HepG2 (cell line): ENCODE measurements around the gene CATSPERB. TPM values are rescaled to one million over a fixed set of nuclear protein-coding genes. Genes with fewer than 3 reads are reported as not detected.

Experiments
- ATAC-seq: fragments of 200-7000 bp; cut with Tn5 transposase; 3 replicates; pipeline ENCODE4 v1.9.1; 2020; ENCODE audit warnings: mild to moderate bottlenecking, moderate library complexity
- BruUV-seq: library from RNA; stranded (reverse); fragments of 400-500 nt; replicated peaks from 2 replicates; lab custom pipeline; 2021; lab: Mats Ljungman, UMichigan
- CTCF ChIA-PET: fragments of 300-600 bp; formaldehyde crosslinking; extraction: SDS; loops from one replicate; lab custom pipeline; 2021; ENCODE audit warnings: low total read pairs, inconsistent platforms, low intra/inter-chr PET ratio; lab: Yijun Ruan, JAX
- POLR2A ChIA-PET: fragments of 350-600 bp; sonication (Branson Sonifier 250); formaldehyde crosslinking; loops from one replicate; lab custom pipeline; 2020; ENCODE audit warnings: antibody characterized with exemption, inconsistent platforms; lab: Yijun Ruan, JAX
- DNase-seq: peaks from one replicate; pipeline ENCODE4 v3.0.0-alpha.2; 2015; ENCODE audit warnings: low spot score
- FAIRE-seq: peaks from 3 replicates; lab custom pipeline; 2011; peaks lifted over from hg19 to GRCh38; lab: Jason Lieb, UNC
- H2AFZ ChIP-seq: one replicate; pipeline ENCODE4 v1.6.1; 2011; ENCODE audit warnings: low read length, inconsistent platforms
- H3K27ac ChIP-seq: fragments of 300-600 bp; 3 replicates; pipeline ENCODE4 v1.8.0; 2011; ENCODE audit warnings: mixed run types, mild to moderate bottlenecking, mixed read lengths, low read length, inconsistent platforms; ENCODE audit not compliant: insufficient read depth; ENCODE audit errors: extremely low read length
- H3K27me3 ChIP-seq, 2 experiments: fragments of 200-600 bp in 1 of 2; 2 replicates in 1 of 2; 3 replicates in 1 of 2; pipeline versions ENCODE4 v1.6.0 to v1.8.0; 2011; ENCODE audit warnings: low read length in 2 of 2, mild to moderate bottlenecking in 2 of 2, moderate library complexity in 2 of 2, inconsistent platforms in 1 of 2; ENCODE audit not compliant: insufficient read depth in 2 of 2, control insufficient read depth in 1 of 2
- H3K36me3 ChIP-seq, 2 experiments: fragments of 200-600 bp in 1 of 2; replicated peaks in 1 of 2; 2 replicates in 1 of 2; 3 replicates in 1 of 2; pipeline versions ENCODE4 v1.5.1 to v1.8.0; 2011; ENCODE audit warnings: low read length in 2 of 2, inconsistent platforms in 1 of 2; ENCODE audit not compliant: insufficient read depth in 2 of 2, control insufficient read depth in 1 of 2
- H3K4me1 ChIP-seq: 2 replicates; pipeline ENCODE4 v1.5.1; 2012; ENCODE audit warnings: low read length, inconsistent platforms; ENCODE audit not compliant: insufficient read depth
- H3K4me2 ChIP-seq: 2 replicates; pipeline ENCODE4 v1.6.0; 2011; ENCODE audit warnings: low read depth, low read length, inconsistent platforms
- H3K4me3 ChIP-seq, 3 experiments: fragments of 200-600 bp in 1 of 3; sonication (generic), shearing (Covaris generic) in 1 of 3; replicated peaks in 1 of 3; 2 replicates each; pipeline ENCODE4 v1.5.1; 2011 to 2016; ENCODE audit warnings: low read length in 3 of 3, inconsistent platforms in 2 of 3, low read depth in 2 of 3, mild to moderate bottlenecking in 2 of 3, control low read depth in 1 of 3, mixed read lengths in 1 of 3; ENCODE audit not compliant: insufficient read depth in 1 of 3
- H3K79me2 ChIP-seq: one replicate; pipeline ENCODE4 v1.6.1; 2011; ENCODE audit warnings: low read length, inconsistent platforms; ENCODE audit not compliant: insufficient read depth
- H3K9ac ChIP-seq: 2 replicates; pipeline ENCODE4 v1.6.0; 2011; ENCODE audit warnings: mild to moderate bottlenecking, low read depth, low read length, inconsistent platforms; ENCODE audit not compliant: insufficient read depth
- H3K9me3 ChIP-seq: 2 replicates; pipeline ENCODE4 v1.5.1; 2012; ENCODE audit warnings: mild to moderate bottlenecking, low read length
- H4K20me1 ChIP-seq: 2 replicates; pipeline ENCODE4 v1.6.0; 2011; ENCODE audit warnings: inconsistent platforms, mild to moderate bottlenecking, low read length, moderate library complexity; ENCODE audit not compliant: insufficient read depth
- ARID2 ChIP-seq: sonication (generic); formaldehyde crosslinking; IDR thresholded peaks from 2 replicates; pipeline ENCODE4 v1.8.1; 2022; ENCODE audit warnings: mild to moderate bottlenecking, missing genetic modification reagents, borderline replicate concordance
- GLI4 ChIP-seq: sonication (generic); formaldehyde crosslinking; IDR thresholded peaks from 2 replicates; pipeline ENCODE4 v1.5.1; 2020; ENCODE audit warnings: missing genetic modification reagents, mild to moderate bottlenecking, moderate library complexity, borderline replicate concordance
- HMG20B ChIP-seq: conservative IDR thresholded peaks from 2 replicates; pipeline ENCODE4 v1.6.1; 2016; ENCODE audit warnings: missing genetic modification reagents, missing compliant biosample characterization
- MED8 ChIP-seq: sonication (generic); formaldehyde crosslinking; IDR thresholded peaks from 2 replicates; pipeline ENCODE4 v1.8.1; 2023; ENCODE audit warnings: mild to moderate bottlenecking, missing genetic modification reagents; ENCODE audit not compliant: insufficient replicate concordance
- PHB2 ChIP-seq: fragments of 450-650 bp; IDR thresholded peaks from 2 replicates; pipeline ENCODE4 v1.6.1; 2018; ENCODE audit not compliant: partially characterized antibody
- TAF1 ChIP-seq: sonication (generic); formaldehyde crosslinking; IDR thresholded peaks from 2 replicates; pipeline ENCODE4 v1.4.0; 2020; ENCODE audit warnings: missing genetic modification reagents
- ZNF124 ChIP-seq: sonication (generic); formaldehyde crosslinking; IDR thresholded peaks from 2 replicates; pipeline ENCODE4 v1.4.0; 2020; ENCODE audit warnings: missing genetic modification reagents
- ZNF205 ChIP-seq: IDR thresholded peaks from 2 replicates; pipeline ENCODE4 v1.6.1; 2018; ENCODE audit warnings: missing biosample characterization, missing genetic modification reagents
- ZNF460 ChIP-seq: sonication (generic); formaldehyde crosslinking; IDR thresholded peaks from 2 replicates; pipeline ENCODE4 v1.5.1; 2020; ENCODE audit warnings: missing genetic modification reagents, mild to moderate bottlenecking, borderline replicate concordance
- ZNF468 ChIP-seq: sonication (generic); formaldehyde crosslinking; IDR thresholded peaks from 2 replicates; pipeline ENCODE4 v1.8.0; 2022; ENCODE audit warnings: mild to moderate bottlenecking, moderate library complexity, missing genetic modification reagents
- ZNF543 ChIP-seq: sonication (generic); formaldehyde crosslinking; IDR thresholded peaks from 2 replicates; pipeline ENCODE4 v1.4.0; 2020; ENCODE audit warnings: mild to moderate bottlenecking, missing genetic modification reagents
- WGBS: methylation state at CpG from one replicate; pipeline ENCODE4 v1.1.6; 2017; ENCODE audit warnings: low lambda C conversion rate; 5-methylcytosine and 5-hydroxymethylcytosine counted together
- in situ Hi-C: cut with HindIII; loops from 2 replicates; pipeline ENCODE4 v1.10.0; 2017; ENCODE audit warnings: low pct_unique_long_range_greater_than_20kb; ENCODE audit not compliant: extremely low pct_ligation_motif_present
- intact Hi-C: fragments of 100-400 bp; cut with micrococcal nuclease; formaldehyde crosslinking; loops from one replicate; pipeline ENCODE4 v1.10.0; 2022; ENCODE audit not compliant: unreplicated experiment
- polyA plus RNA-seq, 8 experiments: library from polyadenylated mRNA; depleted of rRNA in 3 of 8; stranded (reverse) in 7 of 8; unstranded in 1 of 8; fragments of >200 nt; fragmentation: Illumina TruSeq in 4 of 8; extraction: Trizol in 4 of 8; gene quantifications; 2 replicates each; pipeline versions ENCODE4 v1.2.1 to v1.2.3, GENCODE V29; 2011 to 2016; ENCODE audit warnings: low read depth in 4 of 8, missing spikeins in 1 of 8, mixed read lengths in 1 of 8; ENCODE audit not compliant: insufficient read depth in 1 of 8
- total RNA-seq, 5 experiments: library from RNA; depleted of rRNA; stranded (reverse); fragments of >200 nt; fragmentation: Illumina TruSeq; extraction: Trizol; gene quantifications; 2 replicates each; pipeline ENCODE4 v1.2.3, GENCODE V29; 2016; ENCODE audit warnings: low read depth in 1 of 5
- TF ChIP-seq, protein P1 (sequence below): sonication (generic); formaldehyde crosslinking; IDR thresholded peaks from 2 replicates; pipeline ENCODE4 v1.8.1; 2022; ENCODE audit warnings: mild to moderate bottlenecking, missing genetic modification reagents

The CATSPERB gene
- total and polyA plus RNA-seq, 2 of the 13 experiments (the other 11 are each of a cell fraction or from before 2014, with no cell fraction given): not detected

DNA sequence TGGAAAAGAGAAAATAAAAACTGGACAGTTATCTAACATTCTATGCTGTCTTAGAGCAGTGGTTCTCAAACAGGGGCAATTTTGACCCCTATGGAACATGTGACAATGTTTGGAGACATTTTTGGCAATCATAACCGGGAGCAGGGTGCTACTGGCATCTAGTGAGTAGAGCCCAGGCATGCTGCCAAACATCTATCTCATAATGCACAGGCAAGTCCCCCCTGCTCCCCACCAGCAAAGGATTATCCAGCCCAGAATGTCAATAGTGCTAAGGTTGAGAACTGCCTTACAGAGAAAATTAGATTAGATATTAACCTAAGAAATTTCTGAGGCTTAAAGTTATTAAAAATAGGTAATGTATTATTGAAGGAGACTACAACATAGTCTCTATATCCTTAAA lies 22.9 kb upstream of the CATSPERB start (continued):
- TF ChIP-seq PHB2: no peak
- TF ChIP-seq ZNF468: no peak

- no peaks in the 10 kb centered on the region for H3K79me2 ChIP-seq
- no peaks in the 10 kb centered on the region for H4K20me1 ChIP-seq
- POLR2A ChIA-PET: no interaction called here
- peaks cover 26% of the 10 kb centered on the region for H3K4me1 ChIP-seq
- H3K9ac ChIP-seq: no peak overlapping the region
- no peak overlapping the region for H3K4me2 ChIP-seq
- ATAC-seq: no peak
- TF ChIP-seq GLI4 (no peak), ARID2 (CRISPR knock-in tag) (no peak), ZNF205 (CRISPR knock-in tag) (no peak), ZNF543 (CRISPR knock-in tag) (no peak), MED8 (CRISPR knock-in tag) (no peak), ZNF460 (CRISPR knock-in tag) (no peak), HMG20B (no peak), TAF1 (CRISPR knock-in tag) (no peak), ZNF124 (CRISPR knock-in tag) (no peak)
- TF ChIP-seq, protein P1, sequence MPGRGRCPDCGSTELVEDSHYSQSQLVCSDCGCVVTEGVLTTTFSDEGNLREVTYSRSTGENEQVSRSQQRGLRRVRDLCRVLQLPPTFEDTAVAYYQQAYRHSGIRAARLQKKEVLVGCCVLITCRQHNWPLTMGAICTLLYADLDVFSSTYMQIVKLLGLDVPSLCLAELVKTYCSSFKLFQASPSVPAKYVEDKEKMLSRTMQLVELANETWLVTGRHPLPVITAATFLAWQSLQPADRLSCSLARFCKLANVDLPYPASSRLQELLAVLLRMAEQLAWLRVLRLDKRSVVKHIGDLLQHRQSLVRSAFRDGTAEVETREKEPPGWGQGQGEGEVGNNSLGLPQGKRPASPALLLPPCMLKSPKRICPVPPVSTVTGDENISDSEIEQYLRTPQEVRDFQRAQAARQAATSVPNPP (CRISPR knock-in tag): no peak
- TF ChIP-seq, all 625 proteins: peak for 0
- DNase-seq (no peak), FAIRE-seq (no peak)
- WGBS: 93% methylated on average over 1 of the region's 1 CpG
- no peak overlapping the region for H3K27ac ChIP-seq
- no peaks in the 10 kb centered on the region for H3K9me3 ChIP-seq
- BruUV-seq: no TSS peak
- no peaks in the 10 kb centered on the region for H3K27me3 ChIP-seq
- intact Hi-C loops (no loop called here), in situ Hi-C loops (no loop called here)
- H2AFZ ChIP-seq: no peak overlapping the region
- H3K36me3 ChIP-seq: no peaks in the 10 kb centered on the region
- H3K4me3 ChIP-seq: no peak overlapping the region
- CTCF ChIA-PET: no interaction called here
Observed at GRCh38 chr14:91754185-91754584, 22.3 kb upstream of the CATSPERB start.
